Panc1 (cell line): ENCODE measurements around the gene ERMARD.

Experiments used
- CTCF ChIP-seq: fragments of 450-650 bp; IDR thresholded peaks from 2 replicates; pipeline ENCODE4 v1.5.1; 2017; ENCODE audit warnings: mild to moderate bottlenecking
- POLR2AphosphoS5 ChIP-seq: IDR thresholded peaks from 2 replicates; pipeline ENCODE4 v1.6.1; 2012; ENCODE audit warnings: mild to moderate bottlenecking, low read depth, low read length, moderate library complexity
- REST ChIP-seq, 2 experiments: IDR thresholded peaks; 2 replicates each; pipeline ENCODE4 v1.6.1; 2011 to 2012; ENCODE audit warnings: low read depth in 2 of 2, control low read depth in 1 of 2, low read length in 1 of 2, mild to moderate bottlenecking in 1 of 2, moderate library complexity in 1 of 2; ENCODE audit not compliant: insufficient read depth in 1 of 2
- SIN3A ChIP-seq: IDR thresholded peaks from 2 replicates; pipeline ENCODE4 v1.6.1; 2012; ENCODE audit warnings: low read depth, mild to moderate bottlenecking, low read length, moderate library complexity, borderline replicate concordance; ENCODE audit not compliant: insufficient read depth
- TCF7L2 ChIP-seq: IDR thresholded peaks from 2 replicates; pipeline ENCODE4 v1.6.1; 2011; ENCODE audit warnings: mild to moderate bottlenecking, low read depth, low read length, inconsistent platforms

DNA sequence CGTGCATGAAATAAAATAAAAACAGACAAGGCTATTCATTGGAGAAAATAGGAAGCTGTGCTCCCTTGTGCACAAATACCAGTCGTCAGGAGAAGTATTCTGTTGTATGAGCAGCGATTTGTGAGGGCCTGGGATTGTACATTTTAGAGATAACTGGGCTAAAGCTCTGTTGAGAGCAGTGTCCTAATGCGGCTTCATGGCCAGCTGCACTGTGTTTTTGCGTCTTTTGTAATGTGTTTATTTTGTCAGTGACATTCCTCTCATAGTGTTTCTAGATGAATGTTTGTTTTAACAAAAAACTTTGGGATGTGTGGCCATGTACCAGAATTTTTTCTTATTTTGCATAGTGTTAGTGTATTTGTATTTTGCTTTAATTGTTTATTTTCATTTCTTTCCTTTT lies 14.8 kb downstream of the ERMARD start:
- TF ChIP-seq TCF7L2 (no peak), CTCF (no peak), POLR2AphosphoS5 (no peak), REST (IDR thresholded peaks at IDR 0.05; ENCODE audit: insufficient read depth in 1 of 2, low read depth in 2 of 2, low read length in 1 of 2) (no peak), SIN3A (no peak)
